Peyer's patch (tissue), 4 donors: Measurements from ENCODE around the gene PDE6B.

Source experiments
- POLR2A ChIP-seq, 2 donors: fragments of 450-650 bp; IDR thresholded peaks; one replicate each; pipeline ENCODE4 v1.5.1; 2017; ENCODE audit warnings: antibody characterized with exemption in 2 of 2, mild to moderate bottlenecking in 2 of 2, moderate library complexity in 2 of 2
- TF ChIP-seq, protein P1 (sequence below), 6 experiments: fragments of 450-650 bp in 4 of 6; fragments of 200-600 bp in 2 of 6; sonication (generic) in 1 of 6; IDR thresholded peaks; one replicate each; pipeline ENCODE4 v1.5.1; 2017 to 2019; ENCODE audit warnings: antibody characterized with exemption in 6 of 6, mild to moderate bottlenecking in 3 of 6, moderate library complexity in 1 of 6

DNA sequence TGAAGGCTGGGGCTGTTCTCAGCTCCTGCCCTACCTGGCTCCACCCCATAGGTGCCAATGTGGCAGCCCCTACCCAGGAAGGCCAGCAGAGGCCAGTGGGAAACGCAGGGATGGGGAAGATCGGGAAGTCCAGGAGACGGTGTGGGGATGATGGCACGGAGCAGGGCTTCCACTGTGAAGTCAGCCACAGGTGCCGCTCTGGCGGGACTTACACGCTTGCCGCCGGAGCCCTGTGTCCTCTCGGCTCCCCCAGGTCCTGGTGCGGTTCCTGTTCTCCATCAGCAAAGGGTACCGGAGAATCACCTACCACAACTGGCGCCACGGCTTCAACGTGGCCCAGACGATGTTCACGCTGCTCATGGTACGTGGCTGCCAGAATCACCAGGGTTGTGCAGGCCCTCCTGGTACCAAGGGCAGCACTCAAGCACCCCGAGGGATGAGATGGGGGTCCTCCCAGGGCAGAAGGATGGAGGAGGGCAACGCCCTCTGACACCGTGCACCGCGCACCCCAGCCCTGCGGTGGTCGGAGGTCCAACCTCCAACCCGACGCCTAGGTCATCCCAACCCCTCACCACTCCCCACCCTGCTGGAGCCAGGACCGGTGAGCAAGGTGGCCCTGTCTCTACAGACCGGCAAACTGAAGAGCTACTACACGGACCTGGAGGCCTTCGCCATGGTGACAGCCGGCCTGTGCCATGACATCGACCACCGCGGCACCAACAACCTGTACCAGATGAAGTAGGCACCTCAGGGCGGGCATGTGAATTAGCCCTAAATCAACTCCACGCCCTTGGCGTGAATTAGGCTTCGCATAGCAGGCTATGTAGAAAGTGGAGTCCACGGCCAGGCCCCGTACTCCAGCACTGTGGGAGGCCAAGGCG lies 36.7 kb downstream of the PDE6B start:
- TF ChIP-seq, protein P1, sequence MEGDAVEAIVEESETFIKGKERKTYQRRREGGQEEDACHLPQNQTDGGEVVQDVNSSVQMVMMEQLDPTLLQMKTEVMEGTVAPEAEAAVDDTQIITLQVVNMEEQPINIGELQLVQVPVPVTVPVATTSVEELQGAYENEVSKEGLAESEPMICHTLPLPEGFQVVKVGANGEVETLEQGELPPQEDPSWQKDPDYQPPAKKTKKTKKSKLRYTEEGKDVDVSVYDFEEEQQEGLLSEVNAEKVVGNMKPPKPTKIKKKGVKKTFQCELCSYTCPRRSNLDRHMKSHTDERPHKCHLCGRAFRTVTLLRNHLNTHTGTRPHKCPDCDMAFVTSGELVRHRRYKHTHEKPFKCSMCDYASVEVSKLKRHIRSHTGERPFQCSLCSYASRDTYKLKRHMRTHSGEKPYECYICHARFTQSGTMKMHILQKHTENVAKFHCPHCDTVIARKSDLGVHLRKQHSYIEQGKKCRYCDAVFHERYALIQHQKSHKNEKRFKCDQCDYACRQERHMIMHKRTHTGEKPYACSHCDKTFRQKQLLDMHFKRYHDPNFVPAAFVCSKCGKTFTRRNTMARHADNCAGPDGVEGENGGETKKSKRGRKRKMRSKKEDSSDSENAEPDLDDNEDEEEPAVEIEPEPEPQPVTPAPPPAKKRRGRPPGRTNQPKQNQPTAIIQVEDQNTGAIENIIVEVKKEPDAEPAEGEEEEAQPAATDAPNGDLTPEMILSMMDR (IDR thresholded peaks at IDR 0.05) = no peak
- TF ChIP-seq POLR2A (IDR thresholded peaks at IDR 0.05) = no peak
